Measurements from ENCODE around the gene CCDC71.

The CCDC71 gene

GRCh38 chr3:49166752-49167556 is 823 bp upstream of the CCDC71 start:
- peak in 1 of 2 donors; percentile 14 for DNase-seq

- DNase-seq: no peak
Measured at GRCh38 chr3:49164983-49165720, 979 bp downstream of the CCDC71 start.

- no peak for DNase-seq
Measured at GRCh38 chr3:49163609-49164008, 2.5 kb downstream of the CCDC71 start.

GRCh38 chr3:49162751-49163419 is 3.2 kb downstream of the CCDC71 start:
- DNase-seq: no peak

- no peak for DNase-seq
Measured at GRCh38 chr3:49161808-49162530, 4.2 kb downstream of the CCDC71 start.

- no peak for DNase-seq
Measured at GRCh38 chr3:49161197-49161596, 4.9 kb downstream of the CCDC71 start.

- no peak for DNase-seq
Measured at GRCh38 chr3:49158792-49159191, 7.3 kb downstream of the CCDC71 start.

- DNase-seq: peak; percentile 48 to 49
Measured at GRCh38 chr3:49158103-49158709, 7.9 kb downstream of the CCDC71 start.

GRCh38 chr3:49157289-49157688 is 8.8 kb downstream of the CCDC71 start:
- DNase-seq: no peak

GRCh38 chr3:49153349-49153912 is 12.7 kb downstream of the CCDC71 start:
- DNase-seq: no peak

- DNase-seq: no peak
Measured at GRCh38 chr3:49151610-49152009, 14.5 kb downstream of the CCDC71 start.

- no peak for DNase-seq
Measured at GRCh38 chr3:49148159-49148558, 18.0 kb downstream of the CCDC71 start.

- DNase-seq: no peak
Measured at GRCh38 chr3:49140080-49140479, 26.1 kb downstream of the CCDC71 start.

- no peak for DNase-seq
Measured at GRCh38 chr3:49135499-49135898, 30.6 kb downstream of the CCDC71 start.

GRCh38 chr3:49134471-49135265 is 31.5 kb downstream of the CCDC71 start:
- no peak for DNase-seq

GRCh38 chr3:49133226-49133951 is 32.7 kb downstream of the CCDC71 start:
- no peak for DNase-seq

GRCh38 chr3:49132437-49133225 is 33.5 kb downstream of the CCDC71 start, which contains the start of gene LAMB2:
TSS of gene LAMB2 (minus strand) at chr3:49133050. CDS start at chr3:49132867, 183 bp downstream.
- DNase-seq: no peak

GRCh38 chr3:49132073-49132436 is 34.1 kb downstream of the CCDC71 start:
- no peak for DNase-seq

- DNase-seq: no peak
Measured at GRCh38 chr3:49131576-49131975, 34.6 kb downstream of the CCDC71 start.

GRCh38 chr3:49131040-49131439 is 35.1 kb downstream of the CCDC71 start:
- DNase-seq: no peak

Measured in stimulated activated CD4-positive, alpha-beta T cell treated with anti-CD3 and anti-CD28 coated beads, Interleukin-2, amount 100 ng/mL, for 48 hours (primary cell).